HepG2 (cell line): ENCODE measurements around the gene SHFL. TPM values are rescaled to one million over a fixed set of nuclear protein-coding genes. Genes with fewer than 3 reads are reported as not detected.

Experiments used
- AHR ChIP-seq: IDR thresholded peaks from 2 replicates; pipeline ENCODE4 v1.6.1; 2018; ENCODE audit warnings: missing genetic modification reagents, missing compliant biosample characterization
- ATF7 ChIP-seq, 2 experiments: fragments of 450-650 bp in 1 of 2; sonication (generic) in 1 of 2; formaldehyde crosslinking in 1 of 2; IDR thresholded peaks; 2 replicates each; pipeline versions ENCODE4 v1.4.0 to v1.6.1; 2016 to 2020; ENCODE audit warnings: antibody characterized with exemption in 1 of 2, mild to moderate bottlenecking in 1 of 2, missing genetic modification reagents in 1 of 2
- EED ChIP-seq: sonication (generic); formaldehyde crosslinking; IDR thresholded peaks from 2 replicates; pipeline ENCODE4 v1.5.0; 2020; ENCODE audit warnings: mild to moderate bottlenecking, missing genetic modification reagents
- IKZF4 ChIP-seq: sonication (generic); formaldehyde crosslinking; IDR thresholded peaks from 2 replicates; pipeline ENCODE4 v1.5.1; 2020; ENCODE audit warnings: borderline replicate concordance, mild to moderate bottlenecking, low read depth, missing genetic modification reagents; ENCODE audit errors: not compliant biosample characterization
- KAT7 ChIP-seq: IDR thresholded peaks from 2 replicates; pipeline ENCODE4 v1.6.1; 2018; ENCODE audit warnings: borderline replicate concordance, missing compliant biosample characterization
- MED8 ChIP-seq: sonication (generic); formaldehyde crosslinking; IDR thresholded peaks from 2 replicates; pipeline ENCODE4 v1.8.1; 2023; ENCODE audit warnings: mild to moderate bottlenecking, missing genetic modification reagents; ENCODE audit not compliant: insufficient replicate concordance
- MNT ChIP-seq: fragments of 450-650 bp; IDR thresholded peaks from 2 replicates; pipeline ENCODE4 v1.6.1; 2016
- NFIC ChIP-seq: IDR thresholded peaks from 2 replicates; pipeline ENCODE4 v1.6.1; 2012; ENCODE audit warnings: mild to moderate bottlenecking, low read length, inconsistent platforms
- NR0B2 ChIP-seq: sonication (generic); formaldehyde crosslinking; IDR thresholded peaks from 2 replicates; pipeline ENCODE4 v1.4.0; 2020; ENCODE audit warnings: mild to moderate bottlenecking, missing genetic modification reagents
- RBM22 ChIP-seq: fragments of 200-400 bp; formaldehyde crosslinking; optimal IDR thresholded peaks from 2 replicates; pipeline ENCODE3; 2017; ENCODE audit warnings: mild to moderate bottlenecking, low read length, moderate library complexity
- RFXANK ChIP-seq: IDR thresholded peaks from 2 replicates; pipeline ENCODE4 v1.6.1; 2016
- U2AF2 ChIP-seq: fragments of 200-400 bp; formaldehyde crosslinking; IDR thresholded peaks from 2 replicates; pipeline ENCODE4 v1.6.1; 2017; ENCODE audit warnings: low read depth, mild to moderate bottlenecking, low read length
- ZBTB34 ChIP-seq: sonication (generic); formaldehyde crosslinking; IDR thresholded peaks from 2 replicates; pipeline ENCODE4 v1.8.0; 2022; ENCODE audit warnings: mild to moderate bottlenecking, missing genetic modification reagents
- ZFP82 ChIP-seq: sonication (generic); formaldehyde crosslinking; IDR thresholded peaks from 2 replicates; pipeline ENCODE4 v1.5.1; 2020; ENCODE audit warnings: mild to moderate bottlenecking, missing genetic modification reagents, borderline replicate concordance
- ZFP90 ChIP-seq: sonication (generic); formaldehyde crosslinking; IDR thresholded peaks from 2 replicates; pipeline ENCODE4 v1.8.0; 2022; ENCODE audit warnings: missing genetic modification reagents, mild to moderate bottlenecking, inconsistent platforms, borderline replicate concordance
- ZFP91 ChIP-seq: sonication (generic); formaldehyde crosslinking; IDR thresholded peaks from 2 replicates; pipeline ENCODE4 v1.9.0; 2022; ENCODE audit warnings: missing genetic modification reagents, mild to moderate bottlenecking, borderline replicate concordance
- ZFY ChIP-seq: sonication (generic); formaldehyde crosslinking; IDR thresholded peaks from 2 replicates; pipeline ENCODE4 v1.4.0; 2020; ENCODE audit warnings: missing genetic modification reagents
- ZKSCAN5 ChIP-seq: sonication (generic); formaldehyde crosslinking; IDR thresholded peaks from 2 replicates; pipeline ENCODE4 v1.5.1; 2020; ENCODE audit warnings: mild to moderate bottlenecking, missing genetic modification reagents
- ZNF121 ChIP-seq: sonication (generic); formaldehyde crosslinking; IDR thresholded peaks from 2 replicates; pipeline ENCODE4 v1.5.0; 2020; ENCODE audit warnings: mild to moderate bottlenecking, missing genetic modification reagents
- ZNF225 ChIP-seq: sonication (generic); formaldehyde crosslinking; IDR thresholded peaks from 2 replicates; pipeline ENCODE4 v1.4.0; 2020; ENCODE audit warnings: mild to moderate bottlenecking, missing genetic modification reagents
- ZNF354B ChIP-seq: sonication (generic); formaldehyde crosslinking; IDR thresholded peaks from 2 replicates; pipeline ENCODE4 v1.8.0; 2022; ENCODE audit warnings: mild to moderate bottlenecking, missing genetic modification reagents
- ZNF501 ChIP-seq: sonication (generic); formaldehyde crosslinking; IDR thresholded peaks from 2 replicates; pipeline ENCODE4 v1.5.1; 2020; ENCODE audit warnings: mild to moderate bottlenecking, moderate library complexity, missing genetic modification reagents
- ZNF546 ChIP-seq: sonication (generic); formaldehyde crosslinking; conservative IDR thresholded peaks from 2 replicates; pipeline ENCODE4 v1.8.1; 2023; ENCODE audit warnings: mild to moderate bottlenecking, missing genetic modification reagents
- ZNF564 ChIP-seq: sonication (generic); formaldehyde crosslinking; IDR thresholded peaks from 2 replicates; pipeline ENCODE4 v1.8.1; 2023; ENCODE audit warnings: mild to moderate bottlenecking, missing genetic modification reagents
- ZSCAN31 ChIP-seq: sonication (generic); formaldehyde crosslinking; IDR thresholded peaks from 2 replicates; pipeline ENCODE4 v1.5.0; 2020; ENCODE audit warnings: low read depth, mild to moderate bottlenecking, missing genetic modification reagents
- polyA plus RNA-seq, 8 experiments: library from polyadenylated mRNA; depleted of rRNA in 3 of 8; stranded (reverse) in 7 of 8; unstranded in 1 of 8; fragments of >200 nt; fragmentation: Illumina TruSeq in 4 of 8; extraction: Trizol in 4 of 8; gene quantifications; 2 replicates each; pipeline versions ENCODE4 v1.2.1 to v1.2.3, GENCODE V29; 2011 to 2016; ENCODE audit warnings: low read depth in 4 of 8, missing spikeins in 1 of 8, mixed read lengths in 1 of 8; ENCODE audit not compliant: insufficient read depth in 1 of 8
- total RNA-seq, 5 experiments: library from RNA; depleted of rRNA; stranded (reverse); fragments of >200 nt; fragmentation: Illumina TruSeq; extraction: Trizol; gene quantifications; 2 replicates each; pipeline ENCODE4 v1.2.3, GENCODE V29; 2016; ENCODE audit warnings: low read depth in 1 of 5

The SHFL gene
- total and polyA plus RNA-seq, 2 of the 13 experiments (the other 11 are each of a cell fraction or from before 2014, with no cell fraction given): 12.3 to 36.4 TPM

GRCh38 chr19:10085641-10086590, at the start of gene SHFL (continued):
- TF ChIP-seq NR0B2 (CRISPR knock-in tag): no peak
- no peak for TF ChIP-seq EED (CRISPR knock-in tag)
- TF ChIP-seq U2AF2: no peak
- peak; percentile 22 for TF ChIP-seq MED8 (CRISPR knock-in tag)
- TF ChIP-seq ZNF121: no peak
- TF ChIP-seq ZKSCAN5: no peak
- TF ChIP-seq IKZF4 (CRISPR knock-in tag): no peak
- peak; percentile 36; the same call in 1 of the 2 replicates for TF ChIP-seq ZSCAN31 (CRISPR knock-in tag)
- TF ChIP-seq ZNF225 (CRISPR knock-in tag): no peak; the same call in 1 of the 2 replicates
- no peak for TF ChIP-seq NFIC
- TF ChIP-seq ZFY (CRISPR knock-in tag): peak; percentile 65
- no peak for TF ChIP-seq ZNF354B (CRISPR knock-in tag)
- TF ChIP-seq AHR (CRISPR knock-in tag): no peak
- no peak for TF ChIP-seq ZBTB34 (CRISPR knock-in tag)
- TF ChIP-seq ZNF501 (CRISPR knock-in tag): peak; percentile 72
- no peak; the same call in 1 of the 2 replicates for TF ChIP-seq KAT7
- TF ChIP-seq ZFP90 (CRISPR knock-in tag): no peak
- TF ChIP-seq ZNF564: no peak
- TF ChIP-seq RFXANK (CRISPR knock-in tag): no peak
- no peak for TF ChIP-seq RBM22
- no peak for TF ChIP-seq MNT
- no peak for TF ChIP-seq ATF7 (IDR thresholded peaks at IDR 0.05)
- TF ChIP-seq ATF7 (CRISPR knock-in tag; IDR thresholded peaks at IDR 0.05): no peak
- no peak for TF ChIP-seq ZNF546 (CRISPR knock-in tag)
- peak; percentile 57; the same call in 1 of the 2 replicates for TF ChIP-seq ZFP82 (CRISPR knock-in tag)
- peak; percentile 77; the same call in 1 of the 2 replicates for TF ChIP-seq ZFP91 (CRISPR knock-in tag)
